Measurements from ENCODE around the gene DUSP22.
"Not testable (repeated sequence)": the region's sequence is repeated elsewhere in the genome, so short reads cannot be mapped to it uniquely, and the experiment has no call there.

The DUSP22 gene, protein sequence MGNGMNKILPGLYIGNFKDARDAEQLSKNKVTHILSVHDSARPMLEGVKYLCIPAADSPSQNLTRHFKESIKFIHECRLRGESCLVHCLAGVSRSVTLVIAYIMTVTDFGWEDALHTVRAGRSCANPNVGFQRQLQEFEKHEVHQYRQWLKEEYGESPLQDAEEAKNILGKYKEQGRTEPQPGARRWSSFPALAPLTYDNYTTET

DNA sequence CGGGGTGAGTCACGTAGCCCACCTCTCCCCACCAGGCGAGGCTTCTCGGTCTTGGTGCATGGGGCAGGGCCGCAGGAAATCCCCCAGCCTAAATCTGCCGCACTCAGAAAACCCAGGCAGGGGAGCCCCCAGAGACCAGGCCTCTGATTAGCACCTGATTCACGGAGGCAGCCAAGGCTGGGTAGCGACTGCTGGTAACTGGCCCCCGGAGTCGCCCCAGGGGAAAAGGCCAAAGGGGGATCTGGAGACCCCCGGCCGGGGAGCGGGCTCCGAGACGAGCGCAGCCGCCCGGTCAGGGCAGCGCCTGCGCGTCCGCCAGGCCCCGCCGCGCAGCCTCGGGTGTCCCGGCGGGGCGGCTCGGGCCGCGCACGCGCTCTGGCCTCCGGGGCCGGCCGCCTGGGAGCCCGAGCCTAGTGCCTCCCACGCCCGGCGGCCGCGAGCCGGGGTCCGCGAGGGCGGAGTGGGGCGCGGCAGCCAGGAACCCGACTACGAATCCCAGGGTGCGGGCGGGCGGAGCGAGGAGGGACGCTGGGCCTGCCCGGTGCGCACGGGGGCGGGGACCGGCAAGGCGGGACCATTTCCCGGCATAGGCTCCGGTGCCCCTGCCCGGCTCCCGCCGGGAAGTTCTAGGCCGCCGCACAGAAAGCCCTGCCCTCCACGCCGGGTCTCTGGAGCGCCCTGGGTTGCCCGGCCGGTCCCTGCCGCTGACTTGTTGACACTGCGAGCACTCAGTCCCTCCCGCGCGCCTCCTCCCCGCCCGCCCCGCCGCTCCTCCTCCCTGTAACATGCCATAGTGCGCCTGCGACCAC lies at the start of gene DUSP22:
Gene DUSP22 (plus strand): TSS at position 791 of the 809 bp plus-strand sequence. CDS start 53 bp downstream, outside the sequence.
- DNase-seq = peak; percentile 98

DNA sequence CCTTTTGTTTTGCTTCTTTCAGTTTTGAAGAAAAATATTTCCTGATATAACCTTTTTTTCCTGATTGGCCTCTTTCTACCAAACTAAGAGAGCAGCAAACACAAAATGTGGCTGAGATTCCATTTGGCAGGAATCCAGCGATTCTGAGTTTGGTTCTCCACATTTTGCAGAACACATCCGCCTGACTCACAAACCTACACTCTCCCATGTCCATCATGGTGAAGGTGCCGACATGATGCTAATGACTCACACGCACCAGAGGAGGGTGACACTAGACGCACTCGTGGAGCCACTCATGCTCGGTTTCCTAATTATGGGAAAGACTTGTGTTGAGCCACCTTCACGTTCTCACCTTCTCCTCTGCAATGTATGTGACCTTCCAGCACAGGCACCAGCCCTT lies 45.9 kb upstream of the DUSP22 start:
- DNase-seq = peak; percentile 92

GRCh38 chr6:247351-247750 lies 44.9 kb upstream of the DUSP22 start:
- DNase-seq = peak; percentile 54

DNA sequence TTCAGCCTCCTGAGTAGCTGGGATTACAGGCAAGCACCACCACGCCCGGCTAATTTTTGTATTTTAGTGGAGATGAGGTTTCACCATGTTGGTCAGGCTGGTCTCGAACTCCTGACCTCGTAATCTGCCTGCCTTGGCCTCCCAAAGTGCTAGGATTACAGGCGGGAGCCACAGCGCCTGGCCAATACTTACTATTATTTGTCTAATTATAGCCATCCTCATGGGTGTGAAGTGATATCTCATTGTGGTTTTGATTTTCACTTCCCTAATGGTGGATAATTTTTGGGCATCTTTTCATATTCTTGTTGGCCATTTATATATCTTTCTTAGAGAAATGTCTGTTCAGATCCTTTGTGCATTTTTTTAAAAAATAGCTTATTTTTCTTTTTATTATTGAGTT lies 44.2 kb upstream of the DUSP22 start:
- not testable (repeated sequence) for DNase-seq

- DNase-seq = no peak
Measured at GRCh38 chr6:250676-251075, 41.6 kb upstream of the DUSP22 start.

DNA sequence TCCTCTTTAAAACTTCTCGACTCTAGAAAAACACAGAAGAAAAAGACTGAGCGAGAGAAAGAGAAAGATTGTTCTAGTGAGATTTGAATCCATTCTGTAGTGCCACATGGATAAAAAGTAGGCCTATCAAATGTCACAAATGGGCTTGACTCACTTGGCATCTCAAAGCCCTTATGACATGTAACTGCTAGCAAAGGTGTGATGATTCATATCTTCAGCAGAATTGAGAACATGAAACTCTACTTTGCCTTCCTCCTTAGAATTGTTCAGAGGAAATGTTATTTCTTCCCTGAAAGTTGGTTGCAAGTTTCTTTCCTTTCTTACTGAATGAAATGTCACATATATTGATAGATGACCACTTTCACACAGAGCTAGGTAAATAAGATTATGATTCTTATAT lies 40.4 kb upstream of the DUSP22 start:
- DNase-seq = peak; percentile 67

- peak; percentile 70 for DNase-seq
Measured at GRCh38 chr6:252775-253535, 39.3 kb upstream of the DUSP22 start.

DNA sequence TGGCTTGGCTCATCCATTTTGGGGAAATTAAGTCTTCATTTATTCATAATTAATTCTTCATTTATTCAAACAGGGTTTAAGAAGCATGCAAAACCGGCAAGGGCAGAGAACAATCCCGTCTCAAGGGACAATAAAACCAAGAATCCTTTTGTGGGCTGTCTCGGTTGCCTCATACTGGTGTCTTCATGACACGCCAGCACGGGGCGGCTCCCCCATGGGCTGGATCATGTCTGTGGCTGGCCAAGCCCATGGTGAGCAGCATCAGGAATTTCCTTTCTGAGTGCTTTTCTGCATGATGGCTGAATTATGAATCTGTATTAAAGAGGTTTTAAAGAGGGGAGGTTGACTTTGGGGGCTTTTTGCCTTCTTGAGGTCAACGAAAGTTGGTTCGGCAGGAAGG lies 38.3 kb upstream of the DUSP22 start:
- peak; percentile 42 for DNase-seq

DNA sequence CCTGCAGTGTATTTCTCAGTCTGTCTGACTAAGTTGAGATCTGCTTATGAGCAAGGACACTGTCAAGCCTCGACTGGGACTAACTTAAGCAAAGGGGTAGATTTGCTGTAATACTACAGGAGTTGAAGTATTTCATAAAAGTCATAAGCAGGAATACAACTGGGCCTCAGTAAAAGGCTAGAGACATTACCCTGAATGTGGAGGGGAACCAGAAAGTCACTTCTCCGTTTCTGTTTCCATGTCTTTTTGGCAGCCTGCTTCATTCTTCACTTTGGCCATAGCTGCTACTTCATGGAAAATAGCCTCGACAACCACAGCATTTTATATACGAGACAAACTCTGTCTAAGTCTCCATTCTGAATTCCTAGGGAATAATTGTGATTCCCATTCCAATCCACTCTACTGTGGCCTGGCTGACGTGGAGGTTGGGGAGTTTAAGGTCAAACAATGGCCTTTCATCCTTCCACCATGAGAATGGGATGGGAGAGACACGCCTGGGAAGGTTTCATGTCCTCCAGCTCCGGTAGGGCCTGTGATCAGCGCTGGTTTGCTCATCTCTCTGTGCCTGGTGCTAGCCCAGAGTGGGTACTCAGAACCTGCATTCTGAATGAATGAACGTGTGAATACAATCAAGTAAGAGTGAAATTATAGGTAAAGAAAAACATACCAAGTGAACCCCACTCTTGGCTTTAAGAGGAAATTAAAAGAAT lies 37.1 kb upstream of the DUSP22 start:
- peak; percentile 67 for DNase-seq

GRCh38 chr6:255751-256083 lies 36.6 kb upstream of the DUSP22 start:
- DNase-seq = peak; percentile 90

GRCh38 chr6:256169-256568 lies 36.1 kb upstream of the DUSP22 start:
- no peak for DNase-seq

- DNase-seq = peak; percentile 95
Measured at GRCh38 chr6:257031-257725, 35.1 kb upstream of the DUSP22 start.

DNA sequence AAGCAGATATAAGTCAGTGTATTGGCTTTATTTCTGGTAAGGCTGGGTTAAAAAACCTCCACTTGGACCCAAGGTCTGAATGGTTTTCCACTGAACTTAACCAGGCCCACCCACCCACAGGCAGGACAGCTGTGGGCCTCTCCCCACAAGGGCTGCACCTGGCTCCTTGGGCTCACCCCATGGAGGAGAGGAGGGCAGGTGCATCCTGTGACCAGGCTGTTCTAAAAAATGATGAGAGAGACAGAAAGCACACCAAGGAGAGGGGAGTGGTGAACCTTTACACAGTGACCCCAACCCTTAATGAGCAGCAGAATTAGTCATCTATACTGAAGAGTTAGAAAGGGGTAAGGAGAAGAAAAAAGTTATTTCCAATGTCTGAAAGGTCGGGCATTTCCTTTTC lies 34.5 kb upstream of the DUSP22 start:
- no peak for DNase-seq

DNA sequence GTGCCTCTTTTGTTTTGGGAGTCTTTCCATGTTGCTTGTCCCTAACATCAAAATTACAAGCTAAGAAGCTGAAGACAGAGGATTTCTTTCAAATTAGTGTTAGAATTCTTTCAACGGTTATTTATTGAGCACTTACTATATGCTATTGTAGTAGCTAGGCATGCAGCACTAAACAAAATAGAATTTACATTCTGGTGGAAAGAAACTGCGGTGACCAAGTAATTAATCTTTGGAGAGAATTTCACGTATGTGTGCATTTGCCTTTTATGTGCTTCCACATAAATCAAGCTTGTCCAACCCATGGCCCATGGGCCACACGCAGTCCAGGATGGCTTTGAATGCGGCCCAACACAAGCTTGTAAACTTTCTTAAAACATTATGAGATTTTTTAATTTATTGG lies 33.0 kb upstream of the DUSP22 start:
- no peak for DNase-seq

DNA sequence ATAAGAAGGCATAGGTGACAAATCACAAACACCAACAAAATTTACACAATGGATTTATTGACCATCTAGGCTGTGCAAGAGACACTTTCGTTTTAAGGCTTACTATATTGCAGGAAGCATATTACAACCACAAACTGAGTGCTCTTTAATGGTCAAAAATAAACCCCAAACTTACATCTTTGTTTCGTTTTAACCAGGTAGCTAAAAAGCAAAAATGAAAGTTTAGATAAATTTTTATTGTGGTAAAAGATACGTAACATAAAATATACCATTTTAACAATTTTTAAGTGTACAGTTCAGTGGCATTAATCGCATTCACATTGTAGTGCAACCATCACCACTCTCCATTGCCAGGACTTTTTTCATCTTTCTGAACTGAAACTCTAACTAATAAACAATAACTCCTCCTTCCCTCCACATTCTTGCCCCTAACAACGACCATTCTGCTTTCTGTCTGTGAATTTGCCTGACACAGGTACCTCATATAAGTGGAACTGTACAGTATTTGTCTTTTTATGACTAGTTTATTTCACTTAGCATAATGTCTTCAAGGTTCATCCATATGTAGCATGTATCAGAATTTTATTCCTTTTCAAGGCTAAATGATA lies 32.3 kb upstream of the DUSP22 start:
- no peak for DNase-seq

DNA sequence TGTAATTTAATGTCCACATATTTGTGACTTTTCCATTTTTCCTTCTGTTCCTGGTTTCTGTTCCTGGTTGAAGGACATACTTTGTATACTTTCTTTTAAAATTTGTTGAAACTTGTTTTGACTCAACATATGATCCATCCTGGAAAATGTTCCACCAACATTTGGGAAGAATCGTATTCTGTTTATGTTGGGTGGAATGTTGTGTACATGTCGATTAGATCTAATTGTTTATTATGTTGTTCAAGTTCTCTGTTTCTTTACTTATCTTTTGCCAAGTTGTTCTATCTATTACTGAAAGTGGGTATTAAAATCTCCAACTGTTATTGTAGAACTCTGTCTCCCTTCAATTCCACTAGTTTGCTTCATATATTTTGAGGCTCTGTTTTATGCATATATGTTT lies 27.7 kb upstream of the DUSP22 start:
- no peak for DNase-seq

DNA sequence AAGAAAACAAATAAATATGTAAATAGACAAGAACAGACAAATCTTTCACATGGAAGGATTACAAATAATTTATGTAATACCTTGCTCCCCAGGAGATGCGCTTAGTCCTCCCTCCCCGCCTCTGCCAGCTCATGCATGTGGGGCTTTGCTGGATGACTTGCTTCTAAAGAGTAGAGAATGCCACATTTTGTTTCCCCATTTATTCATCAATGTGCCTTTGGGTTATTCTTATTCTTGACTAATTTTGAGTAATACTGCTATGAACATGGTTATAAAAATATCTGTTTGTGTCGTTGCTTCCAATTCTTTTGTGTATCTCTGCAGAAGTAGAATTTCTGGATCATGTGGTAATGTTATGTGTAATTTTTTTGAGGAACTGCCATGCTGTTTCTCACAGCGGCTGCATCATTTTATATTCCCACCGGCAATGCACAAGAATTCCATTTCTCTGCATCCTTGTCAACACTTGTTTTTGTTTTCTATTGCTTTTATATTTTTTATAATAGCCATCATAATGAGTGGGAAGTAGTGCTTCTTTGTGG lies 23.8 kb upstream of the DUSP22 start:
- DNase-seq = peak; percentile 50

DNA sequence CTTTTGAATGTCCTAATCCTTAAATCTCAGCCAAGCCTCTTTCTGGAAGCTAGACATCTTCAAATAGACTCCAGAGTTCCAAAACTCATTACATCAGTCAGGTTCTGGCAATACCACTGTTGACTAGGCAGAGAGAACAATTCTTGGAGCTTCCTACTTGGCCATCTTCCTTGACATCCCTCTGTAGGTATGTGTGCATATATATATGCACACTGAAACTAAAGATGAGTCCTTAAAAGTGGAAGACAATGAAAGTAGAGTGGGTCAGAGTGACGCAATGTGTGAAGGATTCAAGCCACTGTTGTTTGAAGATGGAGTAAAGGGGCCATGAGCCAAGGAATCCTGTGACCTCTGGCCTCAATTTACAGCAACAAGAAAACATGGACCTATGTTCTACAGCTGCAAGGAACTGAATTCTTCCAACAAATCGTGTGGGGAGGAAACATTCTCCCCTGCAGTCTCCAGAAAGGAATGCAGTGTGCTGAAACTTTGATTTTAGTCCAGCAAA lies 18.7 kb upstream of the DUSP22 start:
- no peak for DNase-seq

- DNase-seq = no peak
Measured at GRCh38 chr6:277746-278145, 14.5 kb upstream of the DUSP22 start.

- no peak for DNase-seq
Measured at GRCh38 chr6:278494-278893, 13.8 kb upstream of the DUSP22 start.

GRCh38 chr6:279341-280029 lies 12.8 kb upstream of the DUSP22 start:
- DNase-seq = no peak

Data from suppressor macrophage treated with lipopolysaccharide for 4 hours (primary cell).